Hematopoietic multipotent progenitor cell treated with erythropoietin and hydrocortisone succinate and interleukin-3 and kit ligand, for 17 days (in vitro differentiated cells): Measurements from ENCODE around the gene CNTF.

Experiments used
- DNase-seq: peaks from one replicate; pipeline ENCODE4 v3.0.0-alpha.2; 2015; ENCODE audit warnings: low spot score

The CNTF gene

GRCh38 chr11:58641803-58642581 lies 19.5 kb downstream of the CNTF start:
- no peak for DNase-seq

GRCh38 chr11:58645854-58646253 lies 23.4 kb downstream of the CNTF start:
- DNase-seq: no peak

- no peak for DNase-seq
These were observed 24.8 kb downstream of the CNTF start for GRCh38 chr11:58647141-58647699.

- DNase-seq: no peak
These were observed 25.4 kb downstream of the CNTF start for GRCh38 chr11:58647866-58648265.

- DNase-seq: no peak
These were observed 27.2 kb downstream of the CNTF start for GRCh38 chr11:58649623-58650022.

GRCh38 chr11:58650496-58650895 lies 28.0 kb downstream of the CNTF start:
- DNase-seq: no peak

GRCh38 chr11:58652726-58653280 lies 30.3 kb downstream of the CNTF start:
- DNase-seq: no peak

GRCh38 chr11:58654079-58654907 lies 31.8 kb downstream of the CNTF start:
- peak; percentile 68 for DNase-seq

- DNase-seq: no peak
These were observed 32.4 kb downstream of the CNTF start for GRCh38 chr11:58654908-58655296.

- no peak for DNase-seq
These were observed 33.9 kb downstream of the CNTF start for GRCh38 chr11:58656348-58656747.

- no peak for DNase-seq
These were observed 36.2 kb downstream of the CNTF start for GRCh38 chr11:58658623-58659022.

GRCh38 chr11:58659404-58659803 lies 36.9 kb downstream of the CNTF start:
- no peak for DNase-seq

GRCh38 chr11:58659910-58660570 lies 37.6 kb downstream of the CNTF start:
- DNase-seq: no peak

- no peak for DNase-seq
These were observed 49.6 kb downstream of the CNTF start for GRCh38 chr11:58671983-58672633.

- DNase-seq: no peak
These were observed 52.1 kb downstream of the CNTF start for GRCh38 chr11:58674609-58675008.
